Stimulated activated CD4-positive, alpha-beta T cell treated with anti-CD3 and anti-CD28 coated beads, TNF-alpha, amount 100 ng/mL, for 24 hours (primary cell): ENCODE data around the gene ZNF654.
A peak's percentile ranks its signal among the peaks of the same experiment; 100 is the strongest.
"Not testable (repeated sequence)": the region's sequence is repeated elsewhere in the genome, so short reads cannot be mapped to it uniquely, and the experiment has no call there.

ENCODE experiments used
- DNase-seq, 3 experiments: peaks; one replicate each; pipeline ENCODE4 v3.0.0-alpha.2; 2020; ENCODE audit warnings: low read depth in 3 of 3

ZNF654 gene

GRCh38 chr3:88137836-88138235, 78.8 kb downstream of the ZNF654 start:
- no peak for DNase-seq

- DNase-seq: no peak
Measured at GRCh38 chr3:88141458-88142083, 82.5 kb downstream of the ZNF654 start.

- no peak for DNase-seq
Measured at GRCh38 chr3:88142094-88142624, 83.1 kb downstream of the ZNF654 start.

GRCh38 chr3:88147261-88147660, 88.2 kb downstream of the ZNF654 start:
- DNase-seq: no peak

GRCh38 chr3:88148651-88149050, 89.6 kb downstream of the ZNF654 start:
- DNase-seq: no peak

- peak; percentile 5 to 36 (median 16) for DNase-seq
Measured at GRCh38 chr3:88149101-88149508, 90.0 kb downstream of the ZNF654 start.

GRCh38 chr3:88149509-88150362, 90.7 kb downstream of the ZNF654 start, which contains the start of gene C3orf38:
Gene C3orf38 (plus strand): TSS chr3:88149959. CDS start chr3:88150053, 94 bp downstream.
- peak; percentile 60 to 70 (median 60) for DNase-seq

- DNase-seq: peak in 1 of 3 experiments; percentile 8
Measured at GRCh38 chr3:88150371-88150770, 91.3 kb downstream of the ZNF654 start.

GRCh38 chr3:88150806-88151205, 91.8 kb downstream of the ZNF654 start:
- DNase-seq: no peak

- DNase-seq: peak in 1 of 3 experiments; percentile 2
Measured at GRCh38 chr3:88151358-88151757, 92.3 kb downstream of the ZNF654 start.

GRCh38 chr3:88152841-88153240, 93.8 kb downstream of the ZNF654 start:
- no peak for DNase-seq

- no peak for DNase-seq
Measured at GRCh38 chr3:88166419-88166971, 107.4 kb downstream of the ZNF654 start.

- DNase-seq: no peak
Measured at GRCh38 chr3:88167173-88167572, 108.1 kb downstream of the ZNF654 start.

GRCh38 chr3:88167704-88168103, 108.6 kb downstream of the ZNF654 start:
- no peak for DNase-seq

- no peak for DNase-seq
Measured at GRCh38 chr3:88168171-88168570, 109.1 kb downstream of the ZNF654 start.

- DNase-seq: no peak
Measured at GRCh38 chr3:88180398-88180999, 121.4 kb downstream of the ZNF654 start.

GRCh38 chr3:88182165-88182918, 123.3 kb downstream of the ZNF654 start:
- not testable (repeated sequence) for DNase-seq

- no peak for DNase-seq
Measured at GRCh38 chr3:88188436-88188835, 129.4 kb downstream of the ZNF654 start.

GRCh38 chr3:88189361-88189810, 130.3 kb downstream of the ZNF654 start:
- DNase-seq: no peak

GRCh38 chr3:88191872-88192409, 132.9 kb downstream of the ZNF654 start:
- DNase-seq: no peak

GRCh38 chr3:88192631-88193030, 133.6 kb downstream of the ZNF654 start:
- no peak for DNase-seq
